Frontal cortex (tissue), 4 donors: ENCODE results near the gene DCUN1D1. TPM values are rescaled to one million over a fixed set of nuclear protein-coding genes. Genes with fewer than 3 reads are reported as not detected.

Experiments used
- DNase-seq, 2 donors: peaks; one replicate each; pipeline ENCODE4 v3.0.0; 2012; ENCODE audit warnings: low spot score in 2 of 2
- FAIRE-seq: peaks from 2 replicates; lab custom pipeline; 2012; peaks lifted over from hg19 to GRCh38; lab: Jason Lieb, UNC
- total RNA-seq: library from RNA; depleted of rRNA; stranded (reverse); fragments of >200 nt; gene quantifications from one replicate; pipeline ENCODE4 v1.2.3, GENCODE V29; 2014
- donor health status: control.
- donor health status: control.
- donor health status: control.

Gene DCUN1D1
- total RNA-seq, 1 donor from 2014 or later, result 60.3 TPM

DNA sequence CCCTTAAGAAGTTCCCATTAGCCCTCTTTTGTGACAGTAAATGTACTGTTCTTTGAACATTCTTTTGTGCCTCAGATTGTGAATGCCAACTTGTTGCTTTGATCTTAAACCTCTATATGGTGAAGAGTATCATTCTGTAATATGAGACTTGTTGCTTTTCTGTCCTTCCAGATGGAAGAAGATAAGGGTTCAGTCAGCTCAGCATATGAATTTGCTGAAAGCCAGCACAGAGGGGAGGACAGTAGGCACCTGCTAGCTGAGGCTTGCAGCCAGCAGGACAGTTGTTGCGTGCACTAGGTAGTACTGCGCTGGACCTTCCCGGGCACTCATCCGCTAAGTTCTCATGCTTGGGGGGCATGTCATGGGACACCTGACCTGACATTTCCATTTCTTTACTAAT, 74.7 kb downstream of the DCUN1D1 start:
- FAIRE-seq, result no peak
- DNase-seq, result no peak

DNA sequence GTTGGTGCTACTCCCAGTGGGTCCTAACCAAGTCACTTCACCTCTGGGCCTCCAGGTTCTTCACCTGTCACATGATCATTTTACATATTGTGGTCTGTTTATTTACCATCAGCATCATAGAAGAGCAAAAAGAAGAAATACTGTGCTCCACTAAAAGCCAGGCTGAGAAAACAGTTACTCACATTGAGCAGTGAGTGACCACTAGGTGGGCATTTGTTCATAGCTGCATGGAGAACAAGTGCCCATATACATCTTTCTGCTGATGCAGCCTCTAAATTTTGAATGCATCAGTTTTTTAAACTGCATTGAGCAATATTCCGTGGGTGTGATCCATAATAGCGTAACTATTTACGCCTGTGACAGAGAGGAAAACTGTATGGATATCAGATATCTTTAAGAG, 76.2 kb downstream of the DCUN1D1 start:
- FAIRE-seq (no peak), DNase-seq (no peak)

DNA sequence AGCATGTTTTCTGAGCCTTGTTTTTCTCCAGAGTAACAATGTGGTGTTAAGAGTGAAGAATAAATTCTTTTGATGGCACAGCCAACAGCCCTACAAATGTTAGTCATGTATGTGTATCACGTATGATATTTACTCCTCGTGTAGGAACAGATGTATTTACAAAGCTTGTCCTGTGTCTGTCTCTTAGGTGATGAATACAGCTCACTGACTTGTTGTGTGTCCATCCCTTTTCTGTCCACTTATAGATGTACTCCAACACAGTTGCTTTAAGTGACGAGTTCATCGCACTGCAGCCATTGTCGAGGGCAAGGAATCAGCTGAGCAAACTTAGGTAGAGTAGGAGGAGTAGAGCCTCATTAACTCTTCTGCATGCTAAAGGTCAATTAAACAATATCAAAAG, 78.1 kb downstream of the DCUN1D1 start:
- no peak for FAIRE-seq
- DNase-seq, result no peak

DNA sequence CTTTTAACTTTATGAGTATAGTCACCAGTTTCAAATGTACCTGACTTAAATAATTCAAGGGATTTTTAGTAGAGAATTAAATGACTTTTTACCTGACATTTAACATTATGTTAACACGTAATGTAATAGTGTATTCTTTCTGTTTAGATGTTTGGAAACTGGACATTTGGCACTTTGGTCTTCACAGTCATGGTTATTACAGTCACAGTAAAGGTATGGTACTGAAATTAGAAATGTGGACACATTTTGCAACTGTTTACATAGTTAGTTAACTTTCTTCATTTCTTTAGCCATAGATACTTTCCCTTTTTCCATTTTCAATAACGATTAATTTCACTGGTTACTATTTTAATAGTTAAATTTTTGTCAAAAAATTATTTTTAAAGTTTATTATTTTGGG, 83.8 kb downstream of the DCUN1D1 start:
- no peak for DNase-seq
- FAIRE-seq, result peak; percentile 24

DNA sequence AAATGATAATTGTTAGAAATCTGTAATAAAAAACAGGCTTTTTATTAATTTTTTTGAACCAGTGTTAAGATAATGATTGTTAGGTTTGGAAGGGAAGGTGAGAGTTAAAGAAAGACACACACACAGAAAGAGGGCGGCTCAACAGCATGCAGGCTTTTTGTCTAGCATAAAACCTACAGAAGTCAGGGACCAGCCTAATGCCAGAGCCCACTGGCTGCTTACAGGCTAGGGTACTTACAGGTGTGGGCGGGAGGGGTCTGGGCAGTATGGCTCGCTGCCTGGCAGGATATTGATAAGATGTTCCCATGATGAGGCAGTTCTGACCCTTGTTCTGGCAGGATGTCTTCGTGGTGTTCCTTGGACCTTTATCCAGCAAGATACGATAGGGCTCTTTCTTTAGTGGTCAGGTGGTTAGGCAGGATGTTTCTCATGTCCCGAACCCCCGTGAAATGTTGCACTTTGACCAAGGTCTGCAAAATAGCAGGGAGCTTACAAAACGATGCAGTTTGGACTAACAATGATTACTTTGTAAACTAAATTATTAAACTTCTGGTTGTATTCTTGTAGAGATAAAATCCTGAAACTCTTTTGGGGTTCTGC, 84.7 kb downstream of the DCUN1D1 start:
- no peak for FAIRE-seq
- no peak for DNase-seq

DNA sequence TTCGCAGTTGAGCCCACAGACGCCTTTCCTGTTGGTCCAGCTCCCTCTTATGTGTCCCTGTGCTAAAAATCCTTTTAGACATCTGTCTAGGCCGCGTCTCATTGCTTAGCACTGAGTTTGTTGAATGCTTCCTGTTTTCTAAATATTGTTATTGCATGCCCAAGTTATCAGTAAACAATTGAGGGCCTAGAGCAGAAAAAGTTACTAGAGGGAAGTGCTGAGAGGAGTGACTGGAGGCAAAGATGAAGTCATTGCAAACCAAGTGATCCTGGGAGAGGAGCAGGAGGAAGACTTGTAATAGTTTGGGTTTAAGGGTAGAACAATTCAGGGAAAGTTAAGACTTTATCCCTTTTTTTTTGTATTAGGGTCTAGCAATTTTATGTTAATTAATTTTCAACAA, 88.1 kb downstream of the DCUN1D1 start:
- FAIRE-seq (no peak), DNase-seq (no peak)

DNA sequence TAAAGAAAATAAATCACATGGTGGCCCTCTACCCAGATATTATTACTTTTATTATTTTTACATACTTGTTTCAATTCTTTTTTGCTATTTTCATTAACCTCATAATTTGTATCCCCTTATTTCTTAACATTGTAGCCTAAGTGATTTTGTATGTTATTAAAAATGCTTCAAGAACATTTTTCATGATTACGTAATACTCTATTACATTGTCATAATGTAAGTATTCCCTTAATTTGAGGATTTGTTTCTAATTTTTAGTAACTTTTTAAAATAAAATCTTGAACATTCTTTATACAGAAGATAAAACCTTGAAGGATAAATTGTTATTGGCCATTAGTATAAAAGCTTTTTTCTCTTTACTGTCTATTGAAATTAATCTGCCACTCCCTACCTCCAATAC, 89.0 kb downstream of the DCUN1D1 start:
- DNase-seq (no peak), FAIRE-seq (no peak)

DNA sequence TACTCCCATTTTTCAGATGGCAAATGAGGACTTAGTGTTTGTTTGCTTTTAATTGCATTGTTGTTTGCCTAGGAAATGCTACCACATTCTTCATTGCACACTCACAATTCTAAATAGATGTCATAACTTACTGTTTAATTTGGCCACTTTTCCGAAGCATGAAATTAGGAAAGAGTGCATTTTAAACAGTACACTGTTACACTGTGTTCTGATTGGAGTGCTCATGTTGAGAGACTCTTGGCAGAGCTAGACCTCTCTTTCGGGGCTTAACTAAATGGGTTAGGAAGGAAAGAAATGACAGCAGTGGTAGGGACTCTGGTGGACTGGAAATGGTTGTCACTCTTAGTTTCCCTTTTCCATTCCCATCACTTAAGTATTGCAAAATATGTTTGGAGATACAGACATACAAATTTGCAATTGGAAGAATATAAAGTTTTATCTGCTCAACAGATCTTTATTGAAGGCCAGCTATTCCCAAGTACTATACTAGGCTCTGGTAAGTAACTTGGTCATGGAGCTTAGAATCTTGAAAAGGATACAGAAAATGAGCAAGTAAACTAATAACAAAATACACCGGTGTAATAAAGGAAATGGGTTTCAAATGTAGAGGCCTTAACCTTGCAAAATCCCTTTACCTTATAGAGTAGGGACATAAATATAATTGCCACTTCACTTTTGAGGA, 90.2 kb downstream of the DCUN1D1 start:
- FAIRE-seq (no peak), DNase-seq (no peak)

Other genes with a start within 250 kb of the DCUN1D1 start
- 94.6 TPM for gene ATP11B, start 187.0 kb downstream of the DCUN1D1 start, total RNA-seq
- gene MCCC1, start 119.0 kb upstream of the DCUN1D1 start, total RNA-seq, result 38.3 TPM
- gene LAMP3, start 182.2 kb upstream of the DCUN1D1 start, total RNA-seq, result not detected